Left forelimb (tissue), 1 donor: ENCODE measurements around the gene ZNF266.

Experiments used
- DNase-seq: peaks from one replicate; pipeline ENCODE4 v3.0.0-alpha.2; 2018; ENCODE audit warnings: low spot score

The ZNF266 gene

DNA sequence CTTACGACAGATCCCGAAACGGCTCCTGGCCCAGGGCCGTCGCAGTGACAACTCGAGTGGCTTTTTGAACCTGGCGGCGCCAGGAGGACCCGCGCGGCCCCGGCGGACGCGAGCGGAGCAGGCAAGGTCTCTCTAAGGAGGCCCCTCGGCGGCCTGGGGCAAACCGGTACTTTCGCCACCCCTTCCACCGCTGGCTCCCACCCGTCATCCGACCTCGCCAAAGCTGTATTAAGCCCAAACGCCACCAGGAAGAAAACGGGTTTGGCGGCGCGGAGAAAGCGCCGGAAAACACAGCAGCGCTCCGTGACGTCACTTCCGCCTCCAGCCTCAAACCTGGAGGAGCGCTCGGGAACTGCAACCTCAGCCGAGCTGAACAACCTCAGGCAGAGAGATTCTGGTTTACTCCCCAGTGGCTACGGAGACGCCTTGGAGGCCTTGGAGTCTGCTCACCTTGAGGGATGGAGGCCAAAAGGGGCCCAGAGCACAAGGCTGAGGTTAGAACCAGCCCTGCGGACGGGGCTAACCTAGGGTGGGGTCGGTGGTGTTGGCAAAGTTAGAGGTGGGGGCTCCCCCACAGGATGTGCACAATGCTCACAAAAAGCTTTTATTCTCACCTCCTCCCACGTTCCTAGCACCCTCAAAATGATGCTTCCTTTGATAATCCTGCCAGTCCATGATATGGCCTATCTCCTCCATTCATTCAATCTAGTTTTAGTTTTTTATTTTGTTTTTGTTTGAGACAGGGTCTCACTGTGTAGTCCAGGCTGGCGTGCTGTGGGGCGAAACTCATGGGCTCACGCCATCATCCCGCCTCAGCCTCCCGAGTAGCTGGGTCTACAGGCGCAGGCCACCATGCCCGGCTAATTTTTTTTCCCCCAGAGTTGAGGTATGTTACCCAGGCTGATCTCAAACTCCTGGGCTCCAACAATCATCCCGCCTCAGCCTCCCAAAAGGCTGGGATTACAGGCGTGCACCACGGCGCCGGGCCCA lies at the start of gene ZNF266:
ZNF266 (minus strand) TSS at position 295 of the 990 bp plus-strand sequence. CDS start 15,484 bp downstream, outside the sequence.
- DNase-seq = peak; percentile 92

DNA sequence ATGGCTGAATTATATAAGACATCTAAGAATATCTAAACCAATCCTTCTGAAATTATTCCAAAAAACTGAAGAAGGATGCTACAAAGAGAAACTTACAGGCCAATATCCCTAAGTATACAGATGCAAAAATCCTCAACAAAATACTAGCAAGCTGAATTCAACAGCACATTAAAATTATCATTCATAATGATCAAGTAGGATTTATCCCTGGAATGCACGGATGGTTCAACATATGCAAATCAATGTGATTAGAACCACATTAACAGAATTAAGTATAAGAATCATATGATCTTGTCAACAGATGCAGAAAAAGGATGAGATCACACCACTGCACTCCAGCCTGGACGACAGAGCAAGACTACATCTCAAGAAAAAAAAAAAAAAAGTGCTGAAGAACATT lies 49.8 kb upstream of the ZNF266 start:
- no peak for DNase-seq

DNA sequence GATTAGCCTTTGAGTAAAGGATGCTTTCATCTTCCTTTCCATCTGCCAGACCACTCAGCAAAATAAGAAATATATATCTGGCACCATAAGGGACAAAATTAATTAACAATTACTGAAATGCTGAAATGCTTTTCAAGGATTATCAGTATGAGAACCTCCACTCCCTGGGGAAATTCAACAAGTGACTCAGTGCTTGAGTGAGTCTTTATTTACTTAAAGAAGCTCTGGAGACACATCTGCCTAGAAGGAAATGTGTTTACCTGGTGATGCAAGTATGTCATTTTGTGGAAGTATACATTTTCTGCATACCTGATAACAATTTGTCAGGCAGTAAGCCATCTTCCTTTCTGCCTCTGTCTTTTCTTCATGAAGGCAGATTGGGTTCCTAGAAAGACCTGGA lies 39.6 kb upstream of the ZNF266 start:
- DNase-seq = no peak

- DNase-seq = no peak
Observed at GRCh38 chr19:9467161-9467560, 31.8 kb upstream of the ZNF266 start.

DNA sequence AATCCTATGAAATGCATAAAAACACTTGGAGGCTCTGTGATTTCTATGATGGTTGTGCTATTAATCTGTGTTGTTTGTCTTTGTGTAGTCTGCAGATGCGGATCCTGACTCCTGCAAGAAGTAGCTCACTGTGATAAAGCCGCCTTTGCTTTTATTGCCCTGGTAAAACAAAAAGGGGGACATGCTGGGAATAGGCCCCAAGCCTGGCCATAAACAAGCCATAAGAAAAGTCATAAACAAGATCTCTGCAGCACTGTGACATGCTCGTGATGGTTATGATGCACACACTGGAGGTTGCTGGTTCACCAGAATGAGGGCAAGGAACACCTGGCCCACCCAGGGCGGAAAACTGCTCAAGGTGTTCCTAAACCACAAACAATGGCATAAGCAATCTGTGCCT lies 26.6 kb upstream of the ZNF266 start:
- DNase-seq = no peak

- DNase-seq = no peak
Observed at GRCh38 chr19:9456018-9456689, 20.8 kb upstream of the ZNF266 start.

- DNase-seq = no peak
Observed at GRCh38 chr19:9453953-9454352, 18.6 kb upstream of the ZNF266 start.

- no peak for DNase-seq
Observed at GRCh38 chr19:9445037-9445436, 9.7 kb upstream of the ZNF266 start.

GRCh38 chr19:9436358-9436757 lies 985 bp upstream of the ZNF266 start:
- no peak for DNase-seq

- no peak for DNase-seq
Observed at GRCh38 chr19:9431475-9431874, 3.9 kb downstream of the ZNF266 start.

GRCh38 chr19:9430444-9430843 lies 4.9 kb downstream of the ZNF266 start:
- no peak for DNase-seq

DNA sequence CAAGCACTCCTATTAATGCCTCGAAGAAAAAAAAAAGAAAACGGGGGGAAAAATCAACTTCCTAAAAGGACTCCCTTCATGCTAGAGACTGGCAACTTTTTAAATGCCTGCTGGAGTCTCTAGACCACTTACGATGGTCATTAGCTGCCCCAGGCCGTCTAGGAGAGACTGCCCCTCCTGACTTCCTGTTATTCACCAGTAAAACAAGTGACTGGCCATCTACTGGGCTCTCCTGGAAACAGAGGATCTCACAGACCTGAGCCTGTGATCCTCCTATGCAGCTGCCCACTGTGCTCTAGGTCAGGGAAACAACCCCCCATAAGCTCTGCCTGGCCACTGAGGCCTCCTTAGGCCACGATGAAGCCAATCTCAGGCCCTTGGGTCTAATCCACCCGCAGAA lies 7.4 kb downstream of the ZNF266 start:
- DNase-seq = no peak

- no peak for DNase-seq
Observed at GRCh38 chr19:9413240-9413954, 22.0 kb downstream of the ZNF266 start.

DNA sequence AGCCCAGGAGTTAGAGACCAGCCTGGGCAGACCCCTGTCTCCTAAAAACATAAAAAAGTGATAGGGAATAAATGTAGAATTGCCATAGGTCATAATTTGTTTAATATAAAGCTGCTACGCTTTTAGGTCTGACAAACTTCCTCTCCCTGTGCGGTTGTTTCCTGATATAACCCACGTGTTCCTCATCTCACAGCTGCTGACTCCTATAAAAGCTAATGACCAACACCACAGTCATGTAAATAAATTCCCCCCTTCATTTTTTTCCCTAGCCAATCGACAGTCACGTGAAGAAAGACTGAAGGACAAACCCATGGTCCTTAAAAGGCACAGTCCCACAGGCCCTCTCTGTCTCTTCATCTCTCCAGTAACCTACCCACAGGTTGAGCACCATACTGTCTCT lies 27.5 kb downstream of the ZNF266 start:
- DNase-seq = no peak

GRCh38 chr19:9406798-9407352 lies 28.5 kb downstream of the ZNF266 start:
- DNase-seq = peak; percentile 85

DNA sequence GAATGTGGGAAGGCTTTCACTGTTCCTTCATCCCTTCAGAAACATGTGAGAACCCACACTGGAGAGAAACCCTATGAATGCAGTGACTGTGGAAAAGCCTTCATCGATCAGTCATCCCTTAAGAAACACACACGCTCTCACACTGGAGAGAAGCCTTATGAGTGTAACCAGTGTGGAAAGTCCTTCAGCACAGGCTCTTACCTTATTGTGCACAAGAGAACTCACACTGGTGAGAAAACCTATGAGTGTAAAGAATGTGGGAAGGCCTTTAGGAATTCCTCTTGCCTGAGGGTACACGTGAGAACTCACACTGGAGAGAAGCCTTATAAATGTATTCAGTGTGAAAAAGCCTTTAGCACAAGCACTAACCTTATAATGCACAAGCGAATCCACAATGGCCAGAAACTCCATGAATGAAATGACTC lies 54.0 kb downstream of the ZNF266 start:
- no peak for DNase-seq

DNA sequence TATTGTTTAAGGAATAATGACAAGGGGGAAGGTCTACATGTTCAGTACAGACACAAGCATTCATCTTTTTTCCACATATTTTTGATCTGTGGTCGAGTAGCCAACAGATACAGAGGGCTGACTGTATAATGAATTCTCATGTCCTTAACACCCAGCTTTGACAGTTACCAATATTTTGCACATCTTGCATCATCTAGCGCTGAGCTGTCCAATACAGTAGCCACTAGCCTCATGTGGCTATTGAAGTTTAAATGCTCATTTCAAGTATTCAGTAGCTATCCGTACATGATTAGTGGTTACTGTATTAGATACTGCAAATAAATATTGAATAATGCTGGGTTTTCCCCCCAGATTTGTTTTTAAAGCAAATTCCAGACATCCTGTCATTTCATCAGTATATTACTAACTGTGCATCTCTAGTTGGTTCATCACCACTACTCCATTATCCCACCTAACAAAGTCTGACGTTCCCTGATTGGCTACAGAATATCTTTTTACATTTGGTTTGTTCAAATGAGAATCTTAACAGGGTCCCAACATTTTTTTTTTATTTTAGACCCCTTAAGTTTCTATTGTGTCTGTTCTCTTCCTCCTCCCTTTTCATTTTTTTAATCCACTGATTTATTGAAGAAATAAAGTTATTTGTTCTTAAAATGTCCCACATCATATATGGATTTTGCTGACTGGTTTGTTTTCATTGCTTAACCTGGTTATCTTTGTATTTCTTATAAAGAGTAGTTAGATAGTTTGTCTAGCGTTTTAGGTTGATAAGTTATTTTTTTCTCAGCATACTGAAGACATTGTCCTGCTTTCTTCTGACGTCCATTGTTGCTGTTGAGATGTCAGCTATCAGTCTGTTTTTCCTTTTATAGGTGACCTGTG lies 64.4 kb downstream of the ZNF266 start:
- DNase-seq = no peak

DNA sequence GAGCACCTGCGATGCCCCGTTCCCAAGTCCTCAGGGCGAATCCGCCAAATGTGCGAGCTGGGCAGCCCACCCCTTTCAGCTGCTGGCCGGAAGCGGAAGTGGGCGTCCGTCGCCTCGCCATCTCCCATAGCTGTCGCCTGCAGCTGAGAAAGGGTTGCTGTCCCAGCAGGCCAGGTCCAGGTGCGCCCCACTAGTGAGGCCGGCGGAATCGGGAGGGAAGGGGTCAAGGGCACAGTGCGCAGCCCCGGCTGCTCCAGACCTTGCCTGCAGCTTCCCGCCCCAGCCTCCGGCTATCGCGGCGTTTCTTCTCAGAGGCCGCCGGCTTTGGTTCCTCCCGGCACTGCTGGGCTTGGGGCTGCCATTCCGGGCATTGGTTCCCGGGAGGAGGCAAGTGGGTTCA lies 72.5 kb downstream of the ZNF266 start, which contains the start of gene ZNF177:
ZNF177 (plus strand) TSS at position 109 of the 400 bp plus-strand sequence. CDS start 15,299 bp downstream, outside the sequence.
- DNase-seq = peak; percentile 73
